GM23248 (cell line): ENCODE data around the gene TRAK2.

Source experiments
- EZH2 ChIP-seq: fragments of 200-600 bp; sonication (generic); IDR thresholded peaks from 2 replicates; pipeline ENCODE4 v1.6.1; 2018; ENCODE audit warnings: antibody characterized with exemption, mild to moderate bottlenecking; ENCODE audit not compliant: insufficient read depth, poor library complexity, severe bottlenecking
- EZH2phosphoT487 ChIP-seq: fragments of 200-600 bp; sonication (generic); IDR thresholded peaks from 2 replicates; pipeline ENCODE4 v1.6.1; 2018; ENCODE audit warnings: antibody characterized with exemption, moderate library complexity, mild to moderate bottlenecking, low read depth; ENCODE audit not compliant: insufficient read depth

DNA sequence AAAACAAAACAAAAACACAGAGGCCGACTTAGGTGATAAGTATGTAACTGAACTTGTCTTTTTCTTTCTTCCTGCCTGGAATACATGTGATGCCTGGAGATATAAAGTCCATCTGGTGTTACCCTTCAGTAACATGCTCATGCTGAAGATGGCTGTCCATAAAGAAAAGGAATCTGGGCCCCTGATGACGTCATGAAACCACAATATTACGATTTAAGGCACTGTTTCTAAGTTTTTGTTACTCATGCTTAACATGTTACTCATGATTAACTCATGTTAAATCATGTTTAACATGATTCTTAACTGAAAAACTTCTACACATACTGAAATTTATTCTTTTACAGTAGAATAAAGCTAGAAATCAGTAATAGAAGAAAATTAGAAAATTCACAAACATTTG is 49.3 kb upstream of the TRAK2 start:
- TF ChIP-seq EZH2phosphoT487 (no peak), EZH2 (no peak)
